Measurements from ENCODE around the gene ADGRL2.

ADGRL2 gene

GRCh38 chr1:81921344-81921743 is 120.6 kb downstream of the ADGRL2 start:
- no peak for DNase-seq

DNA sequence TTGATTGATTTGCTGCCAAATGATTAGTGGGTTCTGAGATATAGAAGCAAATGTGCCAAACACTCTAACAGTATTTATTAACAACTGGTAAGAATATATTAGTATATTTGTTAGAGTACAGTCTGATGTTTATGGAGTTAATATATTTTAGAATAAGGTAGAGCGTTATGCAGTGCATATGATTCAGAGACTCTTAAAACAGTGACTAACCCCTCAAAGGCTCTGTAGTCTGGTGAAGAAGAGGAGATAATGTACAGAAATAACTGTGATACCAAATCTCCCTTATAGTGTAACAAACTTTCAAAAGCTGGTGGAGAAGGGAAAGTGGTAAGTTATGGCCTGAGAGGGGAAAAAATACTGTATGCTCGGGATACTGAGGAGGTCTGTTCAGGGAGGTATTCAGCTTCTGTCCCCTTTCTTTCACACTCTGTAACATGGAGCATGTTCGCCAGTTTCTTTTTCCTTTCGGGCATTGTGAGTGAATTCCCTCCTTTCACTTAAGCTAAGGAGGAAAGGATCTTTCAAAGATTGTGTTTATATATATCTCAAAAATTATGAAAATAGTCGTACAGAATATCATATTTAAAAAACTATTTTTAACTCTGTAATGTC is 121.2 kb downstream of the ADGRL2 start:
- DNase-seq = no peak

DNA sequence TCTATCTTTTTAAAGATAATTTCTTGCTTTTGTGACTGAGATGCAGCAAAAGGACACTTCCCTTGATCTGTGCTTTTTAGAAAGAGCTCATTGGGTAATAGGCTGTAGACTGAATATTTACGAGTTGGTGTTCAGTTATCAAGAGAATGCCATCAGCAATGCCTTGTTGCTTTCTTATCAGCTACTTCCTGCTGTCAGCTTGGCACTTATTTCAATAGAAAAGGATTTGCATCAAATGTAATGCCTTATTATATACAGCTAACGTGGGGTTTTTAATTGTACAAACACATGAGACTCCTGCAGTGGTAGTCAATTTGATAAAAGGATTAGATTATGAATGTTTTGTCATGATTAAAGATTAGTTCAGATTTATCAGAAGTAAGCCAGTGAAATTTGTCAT is 122.2 kb downstream of the ADGRL2 start:
- no peak for DNase-seq

DNA sequence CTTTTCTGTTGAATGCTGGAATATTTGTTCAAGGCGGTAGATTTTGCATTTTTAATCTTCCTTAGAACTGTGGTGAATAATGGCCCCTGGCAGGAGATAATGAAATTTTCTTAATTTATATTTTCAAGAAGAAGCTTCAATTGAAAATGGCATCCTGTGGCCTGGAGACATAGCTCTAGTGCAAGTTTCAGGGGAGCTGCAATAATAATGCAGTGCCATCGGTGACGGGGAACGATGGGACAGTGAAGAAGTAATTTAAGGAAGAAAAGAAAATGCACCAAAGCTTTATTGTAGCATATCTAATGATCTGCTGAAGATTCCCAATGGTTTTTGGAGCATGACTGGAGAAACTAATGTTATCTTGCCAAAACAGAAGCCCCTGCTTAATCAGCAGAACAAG is 128.4 kb downstream of the ADGRL2 start:
- no peak for DNase-seq

DNA sequence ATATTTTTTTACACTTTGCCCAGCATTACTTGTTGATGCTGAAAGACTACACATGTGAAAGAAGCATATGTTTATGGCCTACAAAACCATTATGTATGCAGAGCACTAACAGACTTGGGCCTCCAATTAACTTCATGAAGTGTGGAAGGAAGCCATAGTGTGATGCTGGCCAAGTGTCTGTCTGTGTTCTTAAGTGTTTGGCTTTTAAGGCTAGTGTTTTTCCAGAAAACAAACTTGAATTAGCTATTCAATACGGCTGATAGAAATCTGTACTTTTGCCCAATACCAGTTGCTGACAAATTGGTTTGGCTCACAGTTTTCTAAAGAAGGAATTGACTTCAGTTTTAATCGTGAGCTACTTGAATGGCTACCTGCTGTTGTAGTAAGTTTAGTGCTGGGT is 136.1 kb downstream of the ADGRL2 start:
- DNase-seq = no peak

DNA sequence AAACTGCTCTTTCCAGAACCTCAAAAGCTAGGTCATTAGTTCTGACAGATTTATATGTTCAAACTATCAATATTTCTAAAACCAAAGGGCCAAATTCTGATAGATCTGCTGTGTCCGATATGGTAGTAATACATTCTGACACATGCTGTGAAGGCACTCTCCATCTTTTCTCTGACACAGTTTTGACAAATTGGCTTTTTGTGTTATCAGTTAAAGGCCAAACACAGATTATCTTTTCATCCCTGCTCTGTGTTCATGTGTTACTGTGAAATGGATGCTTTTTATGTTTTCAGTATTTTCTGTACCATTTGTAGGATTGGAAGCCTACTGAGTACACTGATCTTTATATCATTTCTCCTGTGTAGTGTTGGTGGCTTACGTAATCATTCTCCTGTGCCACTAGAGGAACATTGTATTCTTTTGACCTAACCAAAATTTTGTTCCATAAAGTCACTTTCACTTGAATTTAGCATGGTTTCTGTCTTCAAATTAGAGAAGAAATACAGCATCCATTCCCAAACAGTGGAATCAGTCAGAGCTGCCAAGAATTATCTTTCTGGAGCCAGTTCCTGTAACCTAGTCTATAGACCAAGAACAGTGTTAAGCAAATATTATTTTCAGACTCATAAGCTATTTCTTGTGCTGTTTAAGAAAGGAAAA is 137.2 kb downstream of the ADGRL2 start:
- DNase-seq = no peak

DNA sequence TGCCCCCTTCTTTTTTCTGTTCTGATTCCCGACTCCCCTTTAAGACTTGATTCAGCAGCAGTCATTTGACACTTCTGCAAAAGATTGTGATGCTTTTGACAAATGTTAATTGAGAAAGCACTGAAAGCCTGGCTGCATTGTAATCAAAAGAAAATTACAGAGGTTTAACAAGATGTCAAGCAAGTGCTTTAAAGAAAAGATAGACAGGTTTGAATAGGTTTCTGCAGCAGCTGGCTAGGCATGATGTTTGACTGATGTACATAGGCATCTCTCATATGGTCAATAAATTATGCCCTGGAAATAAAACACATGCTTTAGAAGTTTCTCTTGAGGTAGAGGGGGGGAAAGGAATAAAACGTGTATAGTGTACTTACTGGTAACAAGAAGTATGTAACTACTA is 147.8 kb downstream of the ADGRL2 start:
- DNase-seq = no peak

GRCh38 chr1:81949421-81949820 is 148.7 kb downstream of the ADGRL2 start:
- no peak for DNase-seq

DNA sequence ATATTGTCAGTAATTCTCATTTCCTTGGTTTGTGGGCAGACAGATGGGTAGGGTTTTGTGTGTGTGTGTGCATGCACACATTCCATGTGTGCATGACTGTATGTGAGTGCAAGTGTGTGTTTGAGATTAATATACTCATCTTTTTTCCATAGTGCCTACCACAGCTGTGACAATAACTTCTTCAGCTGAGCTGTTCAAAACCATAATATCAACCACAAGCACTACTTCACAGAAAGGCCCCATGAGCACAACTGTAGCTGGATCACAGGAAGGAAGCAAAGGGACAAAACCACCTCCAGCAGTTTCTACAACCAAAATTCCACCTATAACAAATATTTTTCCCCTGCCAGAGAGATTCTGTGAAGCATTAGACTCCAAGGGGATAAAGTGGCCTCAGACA is 149.3 kb downstream of the ADGRL2 start:
- DNase-seq = no peak

- DNase-seq = peak; percentile 12
Measured at GRCh38 chr1:81950591-81951244, 150.0 kb downstream of the ADGRL2 start.

GRCh38 chr1:81954534-81955020 is 153.8 kb downstream of the ADGRL2 start:
- DNase-seq = no peak

DNA sequence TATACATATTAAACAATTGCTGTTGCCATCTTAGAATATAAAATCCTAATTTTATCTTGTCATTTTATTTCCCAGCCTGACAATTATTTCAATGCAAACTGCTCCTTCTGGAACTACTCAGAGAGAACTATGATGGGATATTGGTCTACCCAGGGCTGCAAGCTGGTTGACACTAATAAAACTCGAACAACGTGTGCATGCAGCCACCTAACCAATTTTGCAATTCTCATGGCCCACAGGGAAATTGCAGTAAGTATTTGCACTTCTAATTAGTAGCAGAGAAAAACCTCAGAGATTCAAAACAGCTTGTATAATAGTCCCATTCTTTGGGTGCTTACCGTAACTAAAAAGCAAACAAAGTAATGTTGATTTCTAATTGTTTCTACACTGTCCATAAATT is 167.2 kb downstream of the ADGRL2 start:
- no peak for DNase-seq

- no peak for DNase-seq
Measured at GRCh38 chr1:81970416-81970815, 169.7 kb downstream of the ADGRL2 start.

GRCh38 chr1:81974222-81974841 is 173.6 kb downstream of the ADGRL2 start:
- no peak for DNase-seq

- DNase-seq = no peak
Measured at GRCh38 chr1:81974883-81975555, 174.3 kb downstream of the ADGRL2 start.

DNA sequence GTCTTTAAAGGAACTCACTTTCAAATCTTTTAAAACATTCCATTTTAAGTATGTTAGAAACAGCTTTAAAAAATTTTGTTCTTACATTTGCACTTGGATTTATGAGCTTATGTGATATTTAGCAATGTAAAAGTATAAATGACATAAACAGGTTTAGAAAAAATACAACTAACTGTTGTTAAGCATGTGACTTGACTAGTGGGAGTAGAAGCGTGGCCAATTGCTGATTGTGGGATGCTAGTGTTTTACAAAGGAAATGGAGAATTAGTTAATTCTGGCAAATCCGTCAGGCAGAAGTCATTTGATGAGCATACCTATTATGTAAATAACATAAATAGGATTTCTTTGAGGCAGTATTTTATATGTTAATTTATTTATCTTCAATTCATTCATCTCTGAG is 175.8 kb downstream of the ADGRL2 start:
- no peak for DNase-seq

- no peak for DNase-seq
Measured at GRCh38 chr1:81978945-81979344, 178.2 kb downstream of the ADGRL2 start.

GRCh38 chr1:81982523-81982922 is 181.8 kb downstream of the ADGRL2 start:
- no peak for DNase-seq

- no peak for DNase-seq
Measured at GRCh38 chr1:81989524-81989923, 188.8 kb downstream of the ADGRL2 start.

DNA sequence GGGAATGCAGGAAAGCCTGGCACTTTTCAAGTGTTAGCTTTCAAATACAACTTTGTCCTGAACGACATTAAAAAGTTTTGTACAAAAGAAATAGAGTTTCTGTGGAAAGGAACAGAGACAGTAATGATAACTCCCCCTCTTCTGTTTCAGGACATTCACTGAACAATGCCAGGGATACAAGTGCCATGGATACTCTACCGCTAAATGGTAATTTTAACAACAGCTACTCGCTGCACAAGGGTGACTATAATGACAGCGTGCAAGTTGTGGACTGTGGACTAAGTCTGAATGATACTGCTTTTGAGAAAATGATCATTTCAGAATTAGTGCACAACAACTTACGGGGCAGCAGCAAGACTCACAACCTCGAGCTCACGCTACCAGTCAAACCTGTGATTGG is 189.5 kb downstream of the ADGRL2 start:
- no peak for DNase-seq

DNA sequence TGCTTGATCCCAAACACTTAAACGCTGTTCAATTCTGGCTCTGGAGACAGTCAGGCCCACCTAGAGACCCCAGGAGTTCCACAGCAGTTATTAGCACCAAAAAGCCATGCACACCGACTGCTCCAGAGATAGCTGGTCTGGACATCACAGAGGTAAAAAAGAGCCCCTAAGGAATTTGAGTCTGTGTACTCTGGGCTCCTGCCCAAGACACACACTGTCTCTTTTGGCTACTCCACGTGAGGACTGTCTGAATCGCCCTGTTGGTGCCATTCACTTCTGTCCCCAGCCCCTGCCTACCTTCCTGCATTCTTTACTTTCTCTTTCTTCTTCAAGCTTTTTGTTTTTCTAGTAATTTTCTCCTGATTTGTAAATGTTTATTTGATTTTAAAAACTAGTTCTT is 197.4 kb downstream of the ADGRL2 start:
- no peak for DNase-seq

DNA sequence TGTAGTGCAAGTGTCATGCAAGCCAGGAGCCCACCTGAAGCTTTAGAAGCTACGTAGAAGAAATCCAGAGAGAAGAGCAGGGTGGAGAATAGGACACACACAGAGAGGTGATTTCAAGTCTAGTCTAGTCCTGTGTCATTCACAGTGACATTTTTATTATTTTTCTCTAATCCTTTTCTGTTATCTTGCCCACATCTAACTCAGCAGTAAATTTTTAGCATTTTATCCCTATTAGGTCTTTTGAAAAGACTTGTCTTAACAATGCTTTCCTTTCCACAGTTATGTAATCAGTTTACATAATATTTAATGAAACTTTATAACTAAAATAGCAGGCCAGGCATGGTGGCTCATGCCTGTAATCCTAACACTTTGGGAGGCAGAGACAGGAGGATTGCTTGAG is 198.6 kb downstream of the ADGRL2 start:
- DNase-seq = no peak

DNA sequence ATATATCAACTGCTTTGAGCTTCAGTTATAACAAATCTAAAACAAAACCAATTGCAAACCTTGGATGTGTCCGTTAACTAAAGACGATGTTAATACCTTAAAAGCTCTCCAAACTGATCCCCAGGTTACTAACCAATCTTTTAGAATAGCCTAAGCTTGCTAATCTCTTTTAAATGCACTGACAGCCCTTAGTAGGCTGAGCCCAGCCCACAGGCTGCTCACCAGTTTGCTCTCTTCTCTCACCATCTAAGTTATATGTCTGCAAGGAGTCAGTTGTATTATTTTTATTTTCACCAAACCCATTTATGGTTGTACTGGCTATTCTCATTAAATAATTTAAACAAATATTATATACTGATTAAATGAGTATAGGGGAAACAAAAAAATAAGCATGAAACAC is 199.5 kb downstream of the ADGRL2 start:
- DNase-seq = no peak
